Prostate gland (tissue), 2 donors: Measurements from ENCODE around the gene VDAC1. TPM values are rescaled to one million over a fixed set of nuclear protein-coding genes. Genes with fewer than 3 reads are reported as not detected.

ENCODE experiments used
- DNase-seq: peaks from one replicate; pipeline ENCODE4 v3.0.0-alpha.2; 2019; ENCODE audit warnings: low spot score
- H3K27ac ChIP-seq, 2 donors: fragments of 200-600 bp; sonication (generic); 2 replicates each; pipeline ENCODE4 v1.5.1; 2017 to 2019
- H3K27me3 ChIP-seq: fragments of 200-600 bp; sonication (generic); replicated peaks from 2 replicates; pipeline ENCODE4 v1.5.1; 2019; ENCODE audit not compliant: insufficient read depth
- H3K36me3 ChIP-seq, 2 donors: fragments of 200-600 bp; sonication (generic); 1 replicate in 1 of 2; 2 replicates in 1 of 2; pipeline versions ENCODE4 v1.5.1 to v1.8.1; 2017 to 2019
- H3K4me1 ChIP-seq: fragments of 200-600 bp; sonication (generic); replicated peaks from 2 replicates; pipeline ENCODE4 v1.5.1; 2019
- H3K4me3 ChIP-seq, 2 donors: fragments of 200-600 bp; sonication (generic); 2 replicates each; pipeline ENCODE4 v1.5.1; 2017 to 2019
- H3K9me3 ChIP-seq: fragments of 200-600 bp; sonication (generic); 2 replicates; pipeline ENCODE4 v1.5.1; 2017
- CTCF ChIP-seq, 4 experiments: fragments of 200-600 bp in 2 of 4; fragments of 450-650 bp in 2 of 4; sonication (generic) in 2 of 4; IDR thresholded peaks; 1 replicate in 3 of 4; 2 replicates in 1 of 4; pipeline ENCODE4 v1.5.1; 2016 to 2019; ENCODE audit warnings: antibody characterized with exemption in 4 of 4, mild to moderate bottlenecking in 2 of 4, moderate library complexity in 2 of 4
- POLR2A ChIP-seq: fragments of 450-650 bp; IDR thresholded peaks from one replicate; pipeline ENCODE4 v1.6.1; 2016; ENCODE audit warnings: antibody characterized with exemption, mild to moderate bottlenecking
- POLR2AphosphoS5 ChIP-seq: sonication (generic); formaldehyde crosslinking; IDR thresholded peaks from one replicate; pipeline ENCODE4 v1.6.1; 2017; ENCODE audit warnings: antibody characterized with exemption
- WGBS: methylation state at CpG from one replicate; pipeline ENCODE4 v1.1.5; 2018; 5-methylcytosine and 5-hydroxymethylcytosine counted together
- intact Hi-C: fragments of 100-400 bp; cut with DNase I; formaldehyde crosslinking; loops from one replicate; pipeline ENCODE4 v1.14.2; 2022
- total RNA-seq, 2 donors: library from RNA; depleted of rRNA; stranded (reverse); fragments of >200 nt; gene quantifications; one replicate each; pipeline ENCODE4 v1.1.0, GENCODE V29; 2016

The VDAC1 gene
- total RNA-seq, 2 donors from 2014 or later = 142 to 143 TPM

GRCh38 chr5:133924221-133924920 is 80.4 kb downstream of the VDAC1 start:
- H3K4me1 ChIP-seq = no peaks in the 10 kb centered on the region
- no peaks in the 10 kb centered on the region for H3K9me3 ChIP-seq
- intact Hi-C loops = no loop called here
- no peak for DNase-seq
- no peak for TF ChIP-seq POLR2AphosphoS5
- no peak for TF ChIP-seq POLR2A
- TF ChIP-seq CTCF (IDR thresholded peaks at IDR 0.05) = no peak
- 60% methylated on average over 5 of the region's 5 CpGs for WGBS
- no peaks in the 10 kb centered on the region for H3K36me3 ChIP-seq
- H3K27ac ChIP-seq = no peak overlapping the region
- H3K27me3 ChIP-seq = no peaks in the 10 kb centered on the region
- H3K4me3 ChIP-seq = no peak overlapping the region

GRCh38 chr5:133921979-133922378 is 82.8 kb downstream of the VDAC1 start:
- no peaks in the 10 kb centered on the region for H3K9me3 ChIP-seq
- TF ChIP-seq POLR2AphosphoS5 (no peak), CTCF (IDR thresholded peaks at IDR 0.05) (no peak), POLR2A (no peak)
- 42% methylated on average over 5 of the region's 5 CpGs for WGBS
- no peak overlapping the region for H3K4me3 ChIP-seq
- H3K4me1 ChIP-seq = no peaks in the 10 kb centered on the region
- intact Hi-C loops = no loop called here
- H3K27me3 ChIP-seq = no peaks in the 10 kb centered on the region
- H3K27ac ChIP-seq = no peak overlapping the region
- no peak for DNase-seq
- no peaks in the 10 kb centered on the region for H3K36me3 ChIP-seq

Other genes starting within 250 kb of the VDAC1 start
- gene C5orf15, start 36.4 kb downstream of the VDAC1 start, total RNA-seq = 10 to 100 TPM; 68.4 to 71.8 TPM
- 1 to 10 TPM; 8.1 to 9.8 TPM for gene TCF7, start 109.7 kb upstream of the VDAC1 start, total RNA-seq
- 100 to 1,000 TPM; 343 to 391 TPM for gene SKP1, start 172.0 kb upstream of the VDAC1 start, total RNA-seq
- 100 to 1,000 TPM; 119 to 175 TPM for gene PPP2CA, start 221.1 kb upstream of the VDAC1 start, total RNA-seq